ENCODE data around the gene LRMDA. TPM values are rescaled to one million over a fixed set of nuclear protein-coding genes. Genes with fewer than 3 reads are reported as not detected.

The LRMDA gene
- total RNA-seq, 1 experiment from 2014 or later, result 4.8 TPM

- Histone ChIP-seq H3K4me3 (replicated peaks in 1 of 2; ENCODE audit: low read depth in 1 of 2, low read length in 2 of 2) (no peak overlapping the region), H4K20me1 (ENCODE audit: insufficient read depth) (no peaks in the 10 kb centered on the region), H3K9ac (ENCODE audit: low read length) (no peak overlapping the region), H3K27ac (ENCODE audit: low read depth, low read length) (no peak overlapping the region), H3K9me2 (ENCODE audit: insufficient read depth) (no peaks in the 10 kb centered on the region), H3K9me3 (ENCODE audit: control insufficient read depth in 1 of 2, insufficient read depth in 1 of 2, low read depth in 1 of 2, low read length in 2 of 2) (no peaks in the 10 kb centered on the region), H3K79me2 (ENCODE audit: insufficient read depth, low read length) (no peaks in the 10 kb centered on the region), H2AFZ (ENCODE audit: low read depth, low read length, poor library complexity, severe bottlenecking) (no peak overlapping the region), H3K27me3 (ENCODE audit: insufficient read depth, low read length) (peaks cover 23% of the 10 kb centered on the region), H3K4me2 (ENCODE audit: low read length) (no peak overlapping the region), H3K36me3 (ENCODE audit: control insufficient read depth in 1 of 2, insufficient read depth in 2 of 2, low read length in 2 of 2) (no peaks in the 10 kb centered on the region), H3K4me1 (ENCODE audit: control insufficient read depth in 1 of 2, insufficient read depth in 2 of 2, low read length in 2 of 2) (no peaks in the 10 kb centered on the region)
- BruUV-seq (replicated peaks), result no TSS peak
- TF ChIP-seq MAX (IDR thresholded peaks at IDR 0.05) (no peak), TCF7L2 (IDR thresholded peaks at IDR 0.05; ENCODE audit: borderline replicate concordance, extremely low read depth, insufficient read depth, insufficient read length) (no peak), CEBPB (IDR thresholded peaks at IDR 0.05; ENCODE audit: low read depth) (no peak), YY1 (IDR thresholded peaks at IDR 0.05; ENCODE audit: extremely low read depth, insufficient replicate concordance, low read depth, low read length) (no peak), ZBTB33 (IDR thresholded peaks at IDR 0.05; ENCODE audit: extremely low read depth, insufficient replicate concordance, low read length) (no peak), FOSL1 (IDR thresholded peaks at IDR 0.05; ENCODE audit: low read depth) (no peak), EZH2 (IDR thresholded peaks at IDR 0.05) (no peak), POLR2A (IDR thresholded peaks at IDR 0.05; ENCODE audit: borderline replicate concordance, extremely low read depth, insufficient read depth, insufficient read length) (no peak), ZFX (IDR thresholded peaks at IDR 0.05) (no peak)
- TF ChIP-seq, protein P1, sequence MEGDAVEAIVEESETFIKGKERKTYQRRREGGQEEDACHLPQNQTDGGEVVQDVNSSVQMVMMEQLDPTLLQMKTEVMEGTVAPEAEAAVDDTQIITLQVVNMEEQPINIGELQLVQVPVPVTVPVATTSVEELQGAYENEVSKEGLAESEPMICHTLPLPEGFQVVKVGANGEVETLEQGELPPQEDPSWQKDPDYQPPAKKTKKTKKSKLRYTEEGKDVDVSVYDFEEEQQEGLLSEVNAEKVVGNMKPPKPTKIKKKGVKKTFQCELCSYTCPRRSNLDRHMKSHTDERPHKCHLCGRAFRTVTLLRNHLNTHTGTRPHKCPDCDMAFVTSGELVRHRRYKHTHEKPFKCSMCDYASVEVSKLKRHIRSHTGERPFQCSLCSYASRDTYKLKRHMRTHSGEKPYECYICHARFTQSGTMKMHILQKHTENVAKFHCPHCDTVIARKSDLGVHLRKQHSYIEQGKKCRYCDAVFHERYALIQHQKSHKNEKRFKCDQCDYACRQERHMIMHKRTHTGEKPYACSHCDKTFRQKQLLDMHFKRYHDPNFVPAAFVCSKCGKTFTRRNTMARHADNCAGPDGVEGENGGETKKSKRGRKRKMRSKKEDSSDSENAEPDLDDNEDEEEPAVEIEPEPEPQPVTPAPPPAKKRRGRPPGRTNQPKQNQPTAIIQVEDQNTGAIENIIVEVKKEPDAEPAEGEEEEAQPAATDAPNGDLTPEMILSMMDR (IDR thresholded peaks at IDR 0.05 in 2 of 3, conservative IDR thresholded peaks at IDR 0.05 in 1 of 3; ENCODE audit: borderline replicate concordance in 1 of 3, insufficient read depth in 1 of 3, low read depth in 2 of 3, low read length in 2 of 3), result no peak
- ChIA-PET RAD21 (ENCODE audit: low non-redundant PET in 1 of 2, low total read pairs in 2 of 2, uncharacterized antibody in 2 of 2, unreplicated experiment in 2 of 2) (no interaction called here), POLR2A (no interaction called here), CTCF (no interaction called here)
- intact Hi-C loops (cut with micrococcal nuclease), result no loop called here
- no peak for DNase-seq (ENCODE audit: low read depth, low spot score)
- no peak for ATAC-seq
Observed at GRCh38 chr10:76010703-76011102, 579.3 kb downstream of the LRMDA start.

Data from HCT116 (cell line).